ENCODE measurements around the gene GLS.
"Not testable (repeated sequence)": the region's sequence is repeated elsewhere in the genome, so short reads cannot be mapped to it uniquely, and the experiment has no call there.

GLS gene

DNA sequence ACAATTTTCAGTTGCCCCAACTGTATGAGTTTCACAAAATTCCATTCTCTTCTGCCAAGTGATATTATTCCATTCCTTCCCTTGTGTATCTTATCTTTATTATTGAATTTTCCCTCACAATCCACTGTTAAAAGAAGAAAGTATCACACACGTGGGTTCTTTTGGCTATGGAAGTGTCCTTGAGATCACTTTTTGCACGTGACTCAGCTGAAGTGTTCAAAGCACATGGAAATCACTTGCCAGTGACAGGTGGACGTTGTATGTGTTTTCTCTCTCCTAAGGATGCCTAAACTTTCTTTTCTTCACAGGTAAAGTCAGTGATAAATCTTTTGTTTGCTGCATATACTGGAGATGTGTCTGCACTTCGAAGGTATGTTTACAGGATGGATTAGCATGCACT, 72.6 kb downstream of the GLS start:
- Histone ChIP-seq H2BK120ac (ENCODE audit: low read depth, low read length) (no peak overlapping the region), H3K9me3 (replicated peaks in 1 of 2; ENCODE audit: control insufficient read depth in 2 of 2, insufficient read depth in 1 of 2, low read depth in 1 of 2, low read length in 2 of 2) (no peaks in the 10 kb centered on the region), H3K27me3 (ENCODE audit: control insufficient read depth in 3 of 3, insufficient read depth in 3 of 3, low read depth in 1 of 3, low read length in 3 of 3) (no peaks in the 10 kb centered on the region), H3K9ac (ENCODE audit: low read depth, low read length, poor library complexity) (no peak overlapping the region), H3K36me3 (replicated peaks in 1 of 2; ENCODE audit: control insufficient read depth in 2 of 2, insufficient read depth in 2 of 2, low read length in 2 of 2) (no peaks in the 10 kb centered on the region), H3K79me1 (ENCODE audit: low read depth, low read length) (no peaks in the 10 kb centered on the region), H3K4me3 (ENCODE audit: low read length in 2 of 2) (no peak overlapping the region), H4K8ac (ENCODE audit: low read depth, low read length) (no peak overlapping the region), H3K18ac (ENCODE audit: low read length) (no peak overlapping the region), H4K91ac (ENCODE audit: low read depth, low read length, poor library complexity) (no peak overlapping the region), H3K4ac (ENCODE audit: low read length) (no peak overlapping the region), H2AK5ac (ENCODE audit: low read depth, low read length) (no peak overlapping the region), H3K4me2 (ENCODE audit: insufficient read depth, low read length, poor library complexity, severe bottlenecking) (no peak overlapping the region), H3K4me1 (ENCODE audit: control insufficient read depth in 2 of 2, insufficient read depth in 1 of 2, low read depth in 1 of 2, low read length in 2 of 2) (peaks cover 0 to 1% of the 10 kb centered on the region in 2 donors), H3K23ac (ENCODE audit: low read depth, low read length, poor library complexity) (no peak overlapping the region), H2AFZ (ENCODE audit: low read length) (no peak overlapping the region), H2BK5ac (ENCODE audit: low read length) (no peak overlapping the region), H2BK15ac (ENCODE audit: low read length) (no peak overlapping the region), H2BK12ac (ENCODE audit: low read length) (no peak overlapping the region), H3K14ac (ENCODE audit: low read length) (no peak overlapping the region), H3K27ac (replicated peaks; ENCODE audit: low read length) (no peak overlapping the region)
- no CpG with 5 or more reads among the region's 4 CpGs for WGBS, 2 donors (ENCODE audit: extremely low coverage in 2 of 2, insufficient read length in 2 of 2, insufficient replicate concordance in 1 of 2)
- DNase-seq (ENCODE audit: low spot score): no peak

DNA sequence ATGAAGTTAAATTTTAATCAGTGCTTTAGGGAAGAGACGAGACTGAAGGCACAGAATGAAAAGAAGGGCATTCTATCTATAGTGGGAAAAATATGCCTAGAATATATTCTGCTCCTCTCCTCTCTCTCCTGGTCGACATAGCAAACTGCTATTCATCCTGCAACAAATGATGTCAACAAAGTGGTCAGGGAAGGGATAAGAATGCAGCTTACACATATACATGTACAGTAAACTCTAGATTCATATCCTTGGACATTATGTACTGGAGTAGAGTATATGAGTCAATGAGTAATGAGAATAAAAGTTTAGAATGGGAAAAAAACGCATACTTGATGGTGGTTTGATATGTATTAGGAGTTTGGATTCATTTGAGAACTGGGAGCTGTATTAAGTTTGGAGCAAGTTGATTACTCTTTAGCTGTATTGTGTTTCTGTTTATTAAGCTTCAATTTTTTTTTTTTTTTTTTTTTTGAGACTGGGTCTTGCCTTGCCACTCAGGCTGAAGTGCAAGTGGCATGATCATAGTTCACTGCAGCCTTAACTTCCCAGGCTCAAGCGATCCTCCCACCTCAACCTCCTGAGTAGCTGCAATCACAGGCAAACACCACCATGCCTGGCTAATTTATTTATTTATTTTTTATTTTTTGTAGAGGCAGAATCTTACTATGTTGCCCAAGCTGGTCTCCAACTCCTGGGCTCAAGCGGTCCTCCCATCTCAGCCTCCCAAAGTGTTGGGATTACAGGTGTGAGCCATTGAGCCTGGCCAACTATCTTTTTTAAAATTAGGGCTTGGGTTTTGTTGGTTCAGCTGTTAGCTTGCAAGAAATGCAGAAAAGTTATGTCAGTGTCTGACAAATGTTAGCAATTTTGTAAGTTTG, 79.5 kb downstream of the GLS start:
- Histone ChIP-seq H2BK5ac (ENCODE audit: low read length) (no peak overlapping the region), H2BK120ac (ENCODE audit: low read depth, low read length) (no peak overlapping the region), H3K4me2 (ENCODE audit: insufficient read depth, low read length, poor library complexity, severe bottlenecking) (no peak overlapping the region), H3K4me1 (ENCODE audit: control insufficient read depth in 2 of 2, insufficient read depth in 1 of 2, low read depth in 1 of 2, low read length in 2 of 2) (no peaks in the 10 kb centered on the region), H3K27ac (replicated peaks; ENCODE audit: low read length) (no peak overlapping the region), H3K9me3 (replicated peaks in 1 of 2; ENCODE audit: control insufficient read depth in 2 of 2, insufficient read depth in 1 of 2, low read depth in 1 of 2, low read length in 2 of 2) (no peaks in the 10 kb centered on the region), H2AK5ac (ENCODE audit: low read depth, low read length) (no peak overlapping the region), H3K14ac (ENCODE audit: low read length) (no peak overlapping the region), H4K8ac (ENCODE audit: low read depth, low read length) (no peak overlapping the region), H3K79me1 (ENCODE audit: low read depth, low read length) (no peaks in the 10 kb centered on the region), H2BK15ac (ENCODE audit: low read length) (no peak overlapping the region), H2AFZ (ENCODE audit: low read length) (no peak overlapping the region), H4K91ac (ENCODE audit: low read depth, low read length, poor library complexity) (no peak overlapping the region), H3K23ac (ENCODE audit: low read depth, low read length, poor library complexity) (no peak overlapping the region), H3K4me3 (ENCODE audit: low read length in 2 of 2) (no peak overlapping the region), H2BK12ac (ENCODE audit: low read length) (no peak overlapping the region), H3K36me3 (replicated peaks in 1 of 2; ENCODE audit: control insufficient read depth in 2 of 2, insufficient read depth in 2 of 2, low read length in 2 of 2) (peaks cover 2 to 27% of the 10 kb centered on the region in 2 donors), H3K18ac (ENCODE audit: low read length) (no peak overlapping the region), H3K4ac (ENCODE audit: low read length) (no peak overlapping the region), H3K27me3 (ENCODE audit: control insufficient read depth in 3 of 3, insufficient read depth in 3 of 3, low read depth in 1 of 3, low read length in 3 of 3) (no peaks in the 10 kb centered on the region), H3K9ac (ENCODE audit: low read depth, low read length, poor library complexity) (no peak overlapping the region)
- no peak for DNase-seq (ENCODE audit: low spot score)
- 100% methylated on average over 1 of the region's 5 CpGs for WGBS, 2 donors (ENCODE audit: extremely low coverage in 2 of 2, insufficient read length in 2 of 2, insufficient replicate concordance in 1 of 2)

DNA sequence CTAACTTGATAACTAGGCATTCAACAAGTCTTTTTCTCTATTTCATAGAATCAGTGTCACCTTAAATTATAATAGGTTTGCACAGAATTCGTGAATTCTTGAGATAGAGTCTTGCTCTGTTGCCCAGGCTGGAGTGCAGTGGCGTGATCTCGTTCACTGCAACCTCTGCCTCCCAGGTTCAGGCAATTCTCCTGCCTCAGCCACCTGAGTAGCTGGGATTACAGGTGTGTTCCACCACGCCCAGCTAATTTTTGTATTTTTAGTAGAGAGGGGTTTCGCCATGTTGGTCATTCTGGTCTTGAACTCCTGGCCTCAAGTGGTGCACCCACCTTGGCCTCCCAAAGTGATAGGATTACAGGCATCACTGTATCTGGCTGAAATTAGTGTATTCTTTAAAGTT, 80.5 kb downstream of the GLS start:
- peak overlapping the region in 1 of 2 donors; percentile 30 for H3K4me3 ChIP-seq (ENCODE audit: low read length in 2 of 2)
- not testable (repeated sequence) for H3K4me1 ChIP-seq (ENCODE audit: control insufficient read depth in 2 of 2, insufficient read depth in 1 of 2, low read depth in 1 of 2, low read length in 2 of 2); H3K23ac ChIP-seq (ENCODE audit: low read depth, low read length, poor library complexity); H3K9me3 ChIP-seq (replicated peaks in 1 of 2; ENCODE audit: control insufficient read depth in 2 of 2, insufficient read depth in 1 of 2, low read depth in 1 of 2, low read length in 2 of 2); H3K14ac ChIP-seq (ENCODE audit: low read length); H2BK5ac ChIP-seq (ENCODE audit: low read length); H2AK5ac ChIP-seq (ENCODE audit: low read depth, low read length); H2BK15ac ChIP-seq (ENCODE audit: low read length); H3K4me2 ChIP-seq (ENCODE audit: insufficient read depth, low read length, poor library complexity, severe bottlenecking); H3K9ac ChIP-seq (ENCODE audit: low read depth, low read length, poor library complexity); H2BK120ac ChIP-seq (ENCODE audit: low read depth, low read length); H3K27me3 ChIP-seq (ENCODE audit: control insufficient read depth in 3 of 3, insufficient read depth in 3 of 3, low read depth in 1 of 3, low read length in 3 of 3); H3K18ac ChIP-seq (ENCODE audit: low read length); DNase-seq (ENCODE audit: low spot score); H3K79me1 ChIP-seq (ENCODE audit: low read depth, low read length); H2AFZ ChIP-seq (ENCODE audit: low read length); H2BK12ac ChIP-seq (ENCODE audit: low read length); H3K27ac ChIP-seq (replicated peaks; ENCODE audit: low read length); H4K91ac ChIP-seq (ENCODE audit: low read depth, low read length, poor library complexity); H4K8ac ChIP-seq (ENCODE audit: low read depth, low read length); H3K4ac ChIP-seq (ENCODE audit: low read length)
- peaks cover 5 to 36% of the 10 kb centered on the region in 2 donors for H3K36me3 ChIP-seq (replicated peaks in 1 of 2; ENCODE audit: control insufficient read depth in 2 of 2, insufficient read depth in 2 of 2, low read length in 2 of 2)
- no CpG with 5 or more reads among the region's 5 CpGs for WGBS, 2 donors (ENCODE audit: extremely low coverage in 2 of 2, insufficient read length in 2 of 2, insufficient replicate concordance in 1 of 2)

DNA sequence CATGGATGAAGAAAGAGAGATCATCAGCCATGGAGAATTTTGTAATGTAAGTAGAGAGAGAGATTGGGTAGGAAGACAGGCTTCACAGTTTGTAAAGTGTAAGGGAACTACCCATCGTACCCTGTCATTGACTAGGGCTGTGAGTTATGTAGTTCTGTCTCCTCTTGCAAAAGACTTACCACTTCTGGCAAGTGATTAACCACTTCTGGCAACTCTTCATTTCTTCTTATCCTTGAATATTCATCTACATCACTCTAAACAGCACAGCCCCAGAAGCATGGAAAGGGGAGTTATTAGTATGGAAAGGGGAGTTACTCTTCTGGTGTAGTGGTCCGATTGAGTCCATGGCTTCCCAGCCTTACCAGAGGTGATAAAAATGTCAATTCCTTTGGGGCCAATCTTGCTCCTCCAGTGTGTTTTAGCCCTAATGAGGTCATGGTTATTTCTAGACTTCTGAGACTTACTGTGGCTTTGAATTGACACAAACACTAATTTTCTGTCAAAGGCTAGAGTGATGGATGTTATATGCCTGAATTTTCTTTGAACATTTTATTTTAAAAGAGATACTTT, 81.4 kb downstream of the GLS start:
- Histone ChIP-seq H3K4me1 (ENCODE audit: control insufficient read depth in 2 of 2, insufficient read depth in 1 of 2, low read depth in 1 of 2, low read length in 2 of 2) (no peaks in the 10 kb centered on the region), H3K4me3 (ENCODE audit: low read length in 2 of 2) (no peak overlapping the region), H3K18ac (ENCODE audit: low read length) (no peak overlapping the region), H2BK120ac (ENCODE audit: low read depth, low read length) (no peak overlapping the region), H3K79me1 (ENCODE audit: low read depth, low read length) (no peaks in the 10 kb centered on the region), H2AK5ac (ENCODE audit: low read depth, low read length) (no peak overlapping the region), H3K4ac (ENCODE audit: low read length) (no peak overlapping the region), H3K4me2 (ENCODE audit: insufficient read depth, low read length, poor library complexity, severe bottlenecking) (no peak overlapping the region), H3K9ac (ENCODE audit: low read depth, low read length, poor library complexity) (no peak overlapping the region), H2BK15ac (ENCODE audit: low read length) (no peak overlapping the region), H4K8ac (ENCODE audit: low read depth, low read length) (no peak overlapping the region), H3K14ac (ENCODE audit: low read length) (no peak overlapping the region), H2BK12ac (ENCODE audit: low read length) (no peak overlapping the region), H2BK5ac (ENCODE audit: low read length) (no peak overlapping the region), H2AFZ (ENCODE audit: low read length) (no peak overlapping the region), H3K27me3 (ENCODE audit: control insufficient read depth in 3 of 3, insufficient read depth in 3 of 3, low read depth in 1 of 3, low read length in 3 of 3) (no peaks in the 10 kb centered on the region), H3K23ac (ENCODE audit: low read depth, low read length, poor library complexity) (no peak overlapping the region), H3K9me3 (replicated peaks in 1 of 2; ENCODE audit: control insufficient read depth in 2 of 2, insufficient read depth in 1 of 2, low read depth in 1 of 2, low read length in 2 of 2) (no peaks in the 10 kb centered on the region), H4K91ac (ENCODE audit: low read depth, low read length, poor library complexity) (no peak overlapping the region), H3K36me3 (replicated peaks in 1 of 2; ENCODE audit: control insufficient read depth in 2 of 2, insufficient read depth in 2 of 2, low read length in 2 of 2) (peaks cover 5 to 44% of the 10 kb centered on the region in 2 donors), H3K27ac (replicated peaks; ENCODE audit: low read length) (no peak overlapping the region)
- WGBS, 2 donors (ENCODE audit: extremely low coverage in 2 of 2, insufficient read length in 2 of 2, insufficient replicate concordance in 1 of 2): no CpG with 5 or more reads among the region's 2 CpGs
- no peak for DNase-seq (ENCODE audit: low spot score)
